ENCODE results near the gene LRRC7.
"Not testable (repeated sequence)": the region's sequence is repeated elsewhere in the genome, so short reads cannot be mapped to it uniquely, and the experiment has no call there.

The LRRC7 gene

DNA sequence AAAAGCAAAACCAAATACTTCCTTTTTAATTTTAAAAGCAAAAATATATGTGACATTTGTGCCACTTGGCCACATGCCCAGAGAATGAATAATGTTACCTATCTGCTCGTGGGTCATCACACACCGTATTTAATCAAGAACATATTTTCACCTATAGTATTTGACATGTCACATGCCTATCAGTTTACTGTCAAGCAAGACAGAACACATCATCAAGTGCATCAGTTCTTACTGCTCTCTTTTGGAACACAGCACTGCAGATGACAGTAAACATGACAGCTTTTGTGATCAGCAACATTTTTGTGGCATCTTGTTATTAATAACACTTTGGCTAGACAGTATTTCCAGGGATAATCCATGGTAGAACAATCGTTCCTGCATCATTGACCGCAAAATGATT is 134.4 kb downstream of the LRRC7 start:
- DNase-seq: no peak

- DNase-seq: no peak
Measured at GRCh38 chr1:69706473-69706872, 138.8 kb downstream of the LRRC7 start.

GRCh38 chr1:69707103-69707502 is 139.4 kb downstream of the LRRC7 start:
- DNase-seq: no peak

- no peak for DNase-seq
Measured at GRCh38 chr1:69710484-69711189, 142.9 kb downstream of the LRRC7 start.

DNA sequence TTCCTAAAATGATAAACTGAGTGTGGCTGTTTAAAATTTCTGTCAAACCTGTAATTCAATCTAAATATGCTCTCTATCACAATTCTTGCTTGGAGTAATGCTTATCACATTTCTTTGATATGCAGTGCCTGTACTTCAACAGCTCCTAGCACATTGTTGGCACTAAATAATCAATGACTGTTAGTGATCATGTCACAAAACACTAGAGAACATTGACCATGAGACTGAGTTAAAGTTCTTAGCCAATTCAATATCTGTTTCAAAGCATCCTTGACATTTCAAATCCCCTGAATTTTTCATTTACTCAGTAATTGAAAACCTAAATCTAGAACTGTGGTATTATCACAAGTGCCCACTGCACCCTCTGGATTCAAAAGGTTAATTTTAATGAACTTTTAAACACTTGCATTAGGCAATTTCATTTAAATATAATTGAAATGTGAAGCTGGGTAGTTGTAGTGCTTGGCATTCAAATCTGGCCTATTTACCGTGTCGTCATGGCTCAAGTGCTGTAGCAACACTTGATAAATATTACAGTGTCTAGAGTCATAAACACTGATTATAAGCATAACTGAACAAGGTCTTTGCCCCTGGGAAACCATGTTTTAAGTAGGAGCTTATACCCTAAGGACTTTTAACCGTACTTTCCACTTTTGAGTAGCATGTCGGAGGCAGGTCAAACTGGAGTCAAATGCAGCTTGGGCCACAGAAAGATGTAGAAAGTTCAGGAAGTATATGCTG is 143.6 kb downstream of the LRRC7 start:
- DNase-seq: no peak

- DNase-seq: not testable (repeated sequence)
Measured at GRCh38 chr1:69717834-69718233, 150.1 kb downstream of the LRRC7 start.

DNA sequence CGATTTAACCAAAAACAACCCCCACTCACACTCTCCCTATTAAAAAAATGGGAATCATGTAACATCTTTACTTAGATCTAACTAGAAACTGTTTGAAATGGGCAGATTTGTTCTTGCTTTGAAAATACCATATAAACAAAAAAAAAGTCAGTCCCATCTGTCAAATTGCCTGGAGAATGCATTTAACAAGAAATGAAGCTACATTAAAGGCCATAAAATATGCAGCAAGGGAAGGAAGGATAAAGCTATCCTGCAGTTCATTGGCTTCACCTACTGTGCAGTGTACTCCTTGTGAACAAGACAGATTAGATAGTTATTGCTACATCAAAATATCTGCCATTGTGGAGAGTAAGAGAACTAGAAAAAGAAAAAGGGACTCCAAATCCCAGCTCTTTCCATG is 160.5 kb downstream of the LRRC7 start:
- no peak for DNase-seq

GRCh38 chr1:69733061-69733460 is 165.3 kb downstream of the LRRC7 start:
- DNase-seq: no peak

GRCh38 chr1:69737527-69738185 is 169.9 kb downstream of the LRRC7 start:
- DNase-seq: no peak

GRCh38 chr1:69738458-69739250 is 170.9 kb downstream of the LRRC7 start:
- DNase-seq: no peak

- no peak for DNase-seq
Measured at GRCh38 chr1:69739251-69739605, 171.5 kb downstream of the LRRC7 start.

DNA sequence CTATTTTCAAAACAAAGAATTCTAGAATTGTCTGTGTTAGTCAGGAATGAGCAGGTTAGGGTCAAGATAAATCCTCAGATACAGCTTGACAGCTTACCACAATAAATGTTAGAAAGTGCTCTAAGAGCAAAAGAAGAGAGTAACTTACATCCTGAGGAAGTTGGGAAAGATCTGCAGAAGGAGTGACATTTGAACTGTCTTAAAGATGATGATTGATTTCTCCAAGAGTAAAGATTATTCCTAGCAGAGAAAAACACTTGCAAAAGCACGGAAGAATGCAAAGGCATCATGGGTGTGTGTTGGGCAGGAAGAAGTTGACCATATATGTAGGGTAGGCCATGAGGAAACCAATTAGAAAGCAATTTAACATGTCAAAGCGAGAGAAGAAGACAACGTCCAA is 175.4 kb downstream of the LRRC7 start:
- DNase-seq: no peak

DNA sequence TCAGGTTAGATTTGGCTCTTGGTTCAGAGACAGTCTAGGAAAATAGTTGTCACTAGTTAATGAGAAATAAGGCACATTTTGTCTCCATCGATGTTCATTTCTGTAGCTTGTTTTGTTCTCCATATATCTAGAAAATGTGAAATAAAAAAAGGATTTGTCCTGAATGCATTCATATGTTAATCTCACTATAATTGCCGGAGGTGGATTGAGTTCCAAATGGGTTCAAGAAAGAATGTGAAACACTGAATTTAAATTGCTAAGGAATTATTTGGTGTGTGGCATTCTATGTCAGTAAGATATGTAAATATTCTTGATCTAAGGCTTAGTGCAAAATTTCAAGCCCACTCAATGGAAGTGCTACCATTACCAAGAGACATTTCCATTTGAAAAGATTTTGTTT is 176.7 kb downstream of the LRRC7 start:
- DNase-seq: no peak

DNA sequence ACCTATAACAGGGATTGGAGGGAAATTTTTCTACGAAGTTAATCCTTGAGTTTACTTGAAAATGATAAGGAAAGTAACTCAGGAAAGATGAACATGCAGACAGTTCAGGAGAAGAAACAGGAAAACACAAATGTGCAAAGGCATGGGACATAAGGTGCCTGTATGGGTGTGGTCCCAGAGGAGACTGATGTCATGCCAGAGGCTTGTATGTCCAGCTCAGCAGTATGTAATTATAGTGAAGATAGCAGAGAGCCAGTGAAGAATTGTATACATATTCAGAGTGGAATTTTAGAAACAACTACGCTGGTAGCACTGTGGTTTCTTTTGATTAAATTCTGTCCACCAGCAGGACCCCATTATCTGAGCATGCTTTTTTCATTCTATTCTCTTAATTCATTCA is 179.5 kb downstream of the LRRC7 start:
- DNase-seq: no peak

DNA sequence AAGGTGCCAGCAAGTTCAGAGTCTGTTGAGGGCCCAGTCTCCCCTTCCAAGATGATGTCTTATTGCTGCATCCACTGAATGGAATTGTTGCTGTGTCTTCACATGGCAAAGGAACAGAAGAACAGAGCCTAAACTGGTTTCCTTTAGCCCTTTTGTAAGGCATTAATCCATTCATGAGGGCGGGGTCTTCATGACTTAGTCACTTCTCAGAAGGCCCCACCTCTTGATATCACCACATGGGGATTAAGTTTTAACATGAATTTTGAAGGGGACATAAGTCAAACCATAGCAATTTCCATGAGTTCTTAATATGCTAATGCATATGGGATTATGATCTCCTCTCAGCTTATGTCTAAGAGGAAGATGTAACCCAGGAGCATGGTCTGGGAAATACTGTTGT is 182.9 kb downstream of the LRRC7 start:
- no peak for DNase-seq

GRCh38 chr1:69752831-69753230 is 185.1 kb downstream of the LRRC7 start:
- DNase-seq: no peak

- no peak for DNase-seq
Measured at GRCh38 chr1:69754521-69754920, 186.8 kb downstream of the LRRC7 start.

- DNase-seq: no peak
Measured at GRCh38 chr1:69755647-69756046, 187.9 kb downstream of the LRRC7 start.

- DNase-seq: no peak
Measured at GRCh38 chr1:69765951-69766350, 198.2 kb downstream of the LRRC7 start.

DNA sequence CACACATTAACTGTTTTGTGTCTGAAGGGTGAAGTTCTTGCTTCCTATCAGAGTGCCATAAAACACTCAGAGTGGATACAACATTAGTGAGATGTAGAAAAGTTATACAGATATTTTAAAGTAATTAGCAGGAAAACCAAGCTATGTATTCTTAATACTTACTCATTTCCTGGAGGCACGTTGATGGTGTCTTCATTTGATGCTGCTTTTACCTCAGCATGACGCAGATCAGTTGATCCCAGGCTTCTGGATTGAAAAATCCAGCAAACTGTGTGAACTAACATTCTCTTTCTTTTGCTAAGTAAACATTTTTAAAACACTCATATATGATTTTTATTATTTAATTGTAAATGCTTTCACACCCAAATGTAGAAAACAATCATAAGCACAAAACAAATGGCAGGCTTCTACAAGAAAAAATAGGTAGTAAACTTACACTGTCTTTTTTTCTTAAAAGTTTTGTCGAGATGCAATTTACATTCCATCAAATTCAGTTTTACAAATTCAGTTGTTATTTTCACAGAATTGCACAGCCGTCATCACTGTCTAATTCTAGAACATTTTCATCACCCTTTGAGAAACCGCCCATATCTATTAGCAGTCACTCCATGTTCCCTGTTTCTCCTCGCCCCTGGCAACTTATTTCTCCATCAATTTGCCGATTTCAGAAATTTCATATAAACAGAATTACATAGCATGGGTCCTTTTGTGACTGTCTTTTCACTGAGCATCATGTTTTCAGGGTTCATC is 198.9 kb downstream of the LRRC7 start:
- no peak for DNase-seq

GRCh38 chr1:69776555-69776954 is 208.8 kb downstream of the LRRC7 start:
- no peak for DNase-seq

DNA sequence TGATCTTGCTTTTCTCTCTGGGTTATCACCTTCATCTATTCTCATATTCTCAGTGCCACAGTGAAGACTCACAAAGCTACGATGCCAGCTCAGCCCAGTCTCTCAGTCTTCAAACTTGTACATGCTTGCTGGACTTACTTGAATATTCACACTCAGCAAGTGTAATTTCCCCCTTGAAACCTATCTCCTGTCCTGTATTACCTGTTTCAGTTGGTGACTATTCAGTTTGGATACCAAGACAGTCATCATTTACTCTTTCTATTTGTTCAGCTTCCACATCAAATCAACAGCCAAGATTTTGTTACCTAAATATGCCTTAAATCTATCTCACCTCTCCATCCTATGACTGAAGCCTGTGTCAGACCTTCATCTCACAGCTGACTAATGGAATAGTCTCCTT is 209.7 kb downstream of the LRRC7 start:
- DNase-seq: no peak

DNA sequence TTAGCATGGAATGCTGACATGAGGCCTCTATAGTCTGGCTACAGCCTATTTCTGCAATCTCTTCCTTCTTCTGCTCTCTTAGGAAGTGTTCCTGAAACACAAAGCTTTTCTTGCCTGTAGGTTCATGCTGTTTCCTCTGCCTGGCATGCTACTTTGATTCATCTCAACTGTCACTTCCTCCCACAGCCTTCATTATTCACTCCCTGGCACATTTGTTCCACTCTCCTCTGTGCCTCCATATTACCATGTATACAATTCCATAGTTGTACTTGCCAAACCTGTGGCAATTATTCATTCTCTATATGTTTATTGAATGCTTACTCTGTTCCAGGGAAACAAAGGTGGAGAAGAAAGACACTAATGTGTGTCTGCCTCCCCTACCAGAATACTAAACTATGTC is 210.2 kb downstream of the LRRC7 start:
- no peak for DNase-seq
